ENCODE measurements around the gene IRAK2. TPM values are rescaled to one million over a fixed set of nuclear protein-coding genes. Genes with fewer than 3 reads are reported as not detected.

Gene IRAK2
- total RNA-seq, 1 experiment from 2014 or later = 0.61 TPM

- Histone ChIP-seq H2BK12ac (ENCODE audit: insufficient read length, low read depth, low read length) (no peak overlapping the region), H4K5ac (ENCODE audit: insufficient read length, low read depth, low read length) (no peak overlapping the region), H3K9ac (ENCODE audit: extremely low read depth, insufficient read length, low read length) (no peak overlapping the region), H3K27me3 (ENCODE audit: insufficient read depth, low read length) (no peaks in the 10 kb centered on the region), H3K18ac (ENCODE audit: insufficient read length, low read depth, low read length) (no peak overlapping the region), H3K27ac (ENCODE audit: insufficient read length, low read depth, low read length) (no peak overlapping the region), H4K91ac (ENCODE audit: insufficient read length, low read depth, low read length) (no peak overlapping the region), H2BK5ac (ENCODE audit: insufficient read length, low read length) (no peak overlapping the region), H2AK5ac (ENCODE audit: insufficient read length, low read length) (no peak overlapping the region), H3K23me2 (ENCODE audit: insufficient read length, low read depth, low read length, poor library complexity, severe bottlenecking) (no peaks in the 10 kb centered on the region), H2BK120ac (ENCODE audit: low read depth, low read length, poor library complexity, severe bottlenecking) (no peak overlapping the region), H3K4me2 (ENCODE audit: insufficient read depth, insufficient read length, low read length) (no peak overlapping the region), H2AFZ (ENCODE audit: low read length) (no peak overlapping the region), H3K79me1 (ENCODE audit: insufficient read depth, low read depth, low read length, poor library complexity, severe bottlenecking) (no peaks in the 10 kb centered on the region), H2BK20ac (ENCODE audit: low read depth, low read length, poor library complexity, severe bottlenecking) (no peak overlapping the region), H3K56ac (ENCODE audit: insufficient read length, low read depth, low read length) (no peak overlapping the region), H3K4ac (ENCODE audit: low read depth, low read length) (no peak overlapping the region), H4K8ac (replicated peaks; ENCODE audit: insufficient read length, low read depth, low read length) (no peak overlapping the region), H3K9me3 (ENCODE audit: control insufficient read depth, low read depth, low read length) (no peaks in the 10 kb centered on the region), H3T11ph (ENCODE audit: low read length) (no peak overlapping the region), H4K20me1 (ENCODE audit: control insufficient read depth, insufficient read depth, insufficient read length) (no peaks in the 10 kb centered on the region), H3K14ac (ENCODE audit: insufficient read depth, low read length) (no peak overlapping the region; the same call in 1 of the 2 replicates), H3K4me1 (ENCODE audit: insufficient read depth, low read length) (peaks cover 7% of the 10 kb centered on the region), H2BK15ac (ENCODE audit: low read depth, low read length) (no peak overlapping the region), H3K23ac (ENCODE audit: insufficient read length, low read depth, low read length) (no peak overlapping the region), H3K79me2 (ENCODE audit: insufficient read depth, low read length) (no peaks in the 10 kb centered on the region)
- H3K4me1 Mint-ChIP-seq = peaks cover 9 to 18% of the 10 kb centered on the region in 2 experiments
- H3K27ac Mint-ChIP-seq = peak overlapping the region in 1 of 3 experiments; percentile 82; a peak in 2 of 7 replicates
- no CpG with 5 or more reads among the region's 12 CpGs for WGBS (ENCODE audit: extremely low coverage, insufficient read length, low lambda C conversion rate)
- H3K36me3 Mint-ChIP-seq (ENCODE audit: insufficient read depth in 1 of 3, low read depth in 3 of 3) = no peaks in the 10 kb centered on the region
- no peaks in the 10 kb centered on the region for H3K9me3 Mint-ChIP-seq
- H3K27me3 Mint-ChIP-seq (ENCODE audit: low read depth) = no peaks in the 10 kb centered on the region
- no peak overlapping the region for H3K4me3 Mint-ChIP-seq
- no peak for DNase-seq
- TF ChIP-seq CTCF (conservative IDR thresholded peaks at IDR 0.05) = no peak
Observed at GRCh38 chr3:10195366-10196089, 30.8 kb downstream of the IRAK2 start.

Data from H9 (cell line).